CD4-positive, alpha-beta T cell (primary cell): Measurements from ENCODE around the gene KCNC1. TPM values are rescaled to one million over a fixed set of nuclear protein-coding genes. Genes with fewer than 3 reads are reported as not detected.

ENCODE experiments used
- ATAC-seq: fragments of 200-7000 bp; cut with Tn5 transposase; one replicate; pipeline ENCODE4 v1.10.0; 2022; ENCODE audit warnings: mild to moderate bottlenecking; ENCODE audit not compliant: poor library complexity
- CTCF ChIA-PET: fragments of 350-600 bp; sonication (Branson Sonifier 250); formaldehyde crosslinking; loops from one replicate; lab custom pipeline; 2021; ENCODE audit warnings: antibody characterized with exemption, inconsistent platforms; lab: Charles Lee
- POLR2A ChIA-PET: fragments of 350-600 bp; sonication (Branson Sonifier 250); formaldehyde crosslinking; loops from one replicate; lab custom pipeline; 2021; ENCODE audit warnings: antibody characterized with exemption, inconsistent platforms; lab: Charles Lee
- DNase-seq, 14 experiments: peaks; one replicate each; pipeline ENCODE4 v3.0.0-alpha.2; 2013 to 2020; ENCODE audit warnings: mixed read lengths in 2 of 14
- H3K27ac ChIP-seq, 2 donors: one replicate each; pipeline versions ENCODE4 v1.5.1 to v1.7.0; 2013; ENCODE audit warnings: low read length in 2 of 2, low read depth in 1 of 2, mild to moderate bottlenecking in 1 of 2
- H3K27me3 ChIP-seq, 2 experiments: 1 replicate in 1 of 2; 2 replicates in 1 of 2; pipeline versions ENCODE4 v1.6.1 to v1.7.0; 2013; ENCODE audit warnings: low read length in 2 of 2, control low read depth in 1 of 2, mild to moderate bottlenecking in 1 of 2, moderate library complexity in 1 of 2; ENCODE audit not compliant: insufficient read depth in 2 of 2, control insufficient read depth in 1 of 2
- H3K36me3 ChIP-seq: one replicate; pipeline ENCODE4 v1.6.1; 2013; ENCODE audit warnings: low read length, control low read depth; ENCODE audit not compliant: insufficient read depth
- H3K4me1 ChIP-seq: one replicate; pipeline ENCODE4 v1.6.1; 2013; ENCODE audit warnings: low read length, control low read depth; ENCODE audit not compliant: insufficient read depth
- H3K4me3 ChIP-seq: one replicate; pipeline ENCODE4 v1.5.1; 2013; ENCODE audit warnings: mild to moderate bottlenecking, low read length, moderate library complexity
- H3K9me3 ChIP-seq, 2 experiments: 1 replicate in 1 of 2; 2 replicates in 1 of 2; pipeline versions ENCODE4 v1.6.1 to v1.7.0; 2013; ENCODE audit warnings: low read length in 2 of 2, mild to moderate bottlenecking in 2 of 2, control low read depth in 1 of 2, moderate library complexity in 1 of 2; ENCODE audit not compliant: control insufficient read depth in 1 of 2, insufficient read depth in 1 of 2
- H3K27ac Mint-ChIP-seq: one replicate; pipeline ENCODE4 v1.8.0; 2020; ENCODE audit warnings: mixed read lengths
- H3K27me3 Mint-ChIP-seq: one replicate; pipeline ENCODE4 v1.8.0; 2021; ENCODE audit warnings: mixed read lengths
- H3K36me3 Mint-ChIP-seq: one replicate; pipeline ENCODE4 v1.8.0; 2021; ENCODE audit warnings: low read depth, mixed read lengths
- H3K4me1 Mint-ChIP-seq: one replicate; pipeline ENCODE4 v1.8.0; 2021; ENCODE audit warnings: low read depth, mixed read lengths
- H3K4me3 Mint-ChIP-seq: one replicate; pipeline ENCODE4 v1.8.0; 2020; ENCODE audit warnings: mild to moderate bottlenecking, mixed read lengths
- H3K9me3 Mint-ChIP-seq: one replicate; pipeline ENCODE4 v1.8.0; 2020; ENCODE audit warnings: mixed read lengths
- CTCF ChIP-seq: fragments of 200-600 bp; IDR thresholded peaks from one replicate; pipeline ENCODE4 v1.8.0; 2022; ENCODE audit warnings: antibody characterized with exemption, mild to moderate bottlenecking
- intact Hi-C, 2 experiments: fragments of 100-400 bp; cut with DNase I in 1 of 2; cut with micrococcal nuclease in 1 of 2; formaldehyde crosslinking; loops; one replicate each; pipeline versions ENCODE4 v1.15.1 to v1.9.0; 2023 to 2025; cut with DNase I, micrococcal nuclease
- total RNA-seq, 174 experiments: library from RNA in 2 of 174; stranded (reverse) in 2 of 174; gene quantifications; one replicate each; pipeline ENCODE4 v1.2.3 and lab custom pipeline; 2021 to 2026

KCNC1 gene
- total RNA-seq, 2 experiments from 2014 or later, result not detected

- Mint-ChIP-seq H3K27ac (no peak overlapping the region), H3K4me1 (no peaks in the 10 kb centered on the region), H3K36me3 (peaks cover 4% of the 10 kb centered on the region), H3K27me3 (no peaks in the 10 kb centered on the region), H3K4me3 (no peak overlapping the region), H3K9me3 (no peaks in the 10 kb centered on the region)
- no peak for ATAC-seq
- H3K4me3 ChIP-seq, result no peak overlapping the region
- DNase-seq, result no peak
- intact Hi-C loops, result no loop called here
- TF ChIP-seq CTCF, result no peak
- H3K9me3 ChIP-seq, result no peaks in the 10 kb centered on the region
- H3K36me3 ChIP-seq, result no peaks in the 10 kb centered on the region
- no peak overlapping the region for H3K27ac ChIP-seq
- no peaks in the 10 kb centered on the region for H3K4me1 ChIP-seq
- no peaks in the 10 kb centered on the region for H3K27me3 ChIP-seq
- ChIA-PET CTCF (no interaction called here), POLR2A (no interaction called here)
These were observed 70.5 kb downstream of the KCNC1 start for GRCh38 chr11:17805043-17805442.

GRCh38 chr11:17805873-17806272 lies 71.3 kb downstream of the KCNC1 start:
- Histone ChIP-seq H3K27me3 (no peaks in the 10 kb centered on the region), H3K9me3 (no peaks in the 10 kb centered on the region), H3K4me3 (no peak overlapping the region), H3K27ac (no peak overlapping the region), H3K4me1 (no peaks in the 10 kb centered on the region), H3K36me3 (no peaks in the 10 kb centered on the region)
- Mint-ChIP-seq H3K36me3 (peaks cover 4% of the 10 kb centered on the region), H3K9me3 (no peaks in the 10 kb centered on the region), H3K4me3 (no peak overlapping the region), H3K27me3 (no peaks in the 10 kb centered on the region), H3K27ac (no peak overlapping the region), H3K4me1 (no peaks in the 10 kb centered on the region)
- intact Hi-C loops, result no loop called here
- ChIA-PET CTCF (no interaction called here), POLR2A (no interaction called here)
- no peak for DNase-seq
- no peak for TF ChIP-seq CTCF
- no peak for ATAC-seq

GRCh38 chr11:17807034-17807433 lies 72.5 kb downstream of the KCNC1 start:
- Mint-ChIP-seq H3K27ac (no peak overlapping the region), H3K4me3 (no peak overlapping the region), H3K9me3 (no peaks in the 10 kb centered on the region), H3K4me1 (no peaks in the 10 kb centered on the region), H3K27me3 (no peaks in the 10 kb centered on the region), H3K36me3 (peaks cover 13% of the 10 kb centered on the region)
- intact Hi-C loops, result no loop called here
- Histone ChIP-seq H3K36me3 (no peaks in the 10 kb centered on the region), H3K4me3 (no peak overlapping the region), H3K4me1 (no peaks in the 10 kb centered on the region), H3K27ac (no peak overlapping the region), H3K27me3 (no peaks in the 10 kb centered on the region), H3K9me3 (no peaks in the 10 kb centered on the region)
- ChIA-PET CTCF (no interaction called here), POLR2A (no interaction called here)
- no peak for ATAC-seq
- no peak for TF ChIP-seq CTCF
- no peak for DNase-seq
